ENCODE results near the gene MEF2C.
"Not testable (repeated sequence)": the region's sequence is repeated elsewhere in the genome, so short reads cannot be mapped to it uniquely, and the experiment has no call there.

Gene MEF2C

DNA sequence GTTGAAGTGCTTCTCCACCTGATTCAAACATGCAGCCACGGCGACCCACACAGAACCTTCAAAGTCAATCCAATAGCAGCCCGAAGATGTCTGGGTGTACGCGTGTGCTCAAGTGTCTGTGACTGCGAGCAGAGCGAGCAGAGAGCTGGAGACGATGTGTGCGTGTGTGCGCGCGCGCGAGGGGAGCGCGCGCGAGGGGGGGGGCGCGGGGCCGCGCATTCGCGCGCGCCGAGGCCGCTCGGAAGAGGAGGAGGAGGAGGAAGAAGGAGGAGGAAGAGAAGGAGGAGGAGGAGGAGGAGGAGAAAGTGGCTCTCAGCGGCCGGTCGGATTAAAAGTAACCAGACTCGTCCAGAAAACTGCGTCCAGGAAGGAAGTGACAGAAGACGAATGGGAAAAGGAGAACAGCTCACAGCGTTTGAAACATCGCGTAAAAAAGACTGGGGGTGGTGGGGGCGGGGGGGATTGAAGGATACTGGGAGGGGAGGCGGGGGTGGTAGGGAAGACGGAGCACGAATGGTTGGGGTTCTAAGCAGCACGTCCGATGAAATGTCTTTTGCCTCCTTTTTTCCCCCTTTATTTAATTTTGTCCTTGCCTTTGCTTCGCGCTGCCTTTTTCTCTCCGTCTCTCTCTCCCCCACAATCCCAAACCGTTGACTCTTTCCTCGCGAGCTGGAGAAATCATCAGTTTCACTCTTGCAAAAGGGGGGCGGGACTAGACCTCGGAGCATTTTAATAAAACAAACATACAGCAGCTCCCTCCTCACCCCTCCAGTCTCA is at the start of gene MEF2C:
Gene MEF2C, minus strand, starts transcription at position 126 of the 777 bp plus-strand sequence. CDS start 59,396 bp downstream, outside the sequence.
- peak; percentile 96 for FAIRE-seq
- DNase-seq (ENCODE audit: insufficient read length, low spot score) = no peak

DNA sequence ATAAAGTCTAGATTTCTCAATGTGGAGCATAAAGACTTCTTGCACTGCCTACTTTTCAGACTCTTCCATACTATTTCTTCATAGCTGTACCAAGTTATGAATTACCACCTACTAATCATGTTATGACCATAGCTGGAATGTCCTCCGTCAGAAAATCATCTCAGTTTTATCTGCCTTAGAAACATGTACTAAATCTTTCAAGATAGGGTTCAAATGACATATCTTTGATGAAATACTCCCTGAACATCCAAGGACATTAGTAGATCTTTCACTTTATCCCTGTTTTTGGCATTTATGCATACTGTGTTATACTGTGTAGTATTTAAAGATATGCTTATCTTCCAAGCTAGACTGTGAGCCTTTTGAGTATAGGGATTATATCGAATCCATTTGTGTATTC is 49.6 kb upstream of the MEF2C start:
- FAIRE-seq (no peak), DNase-seq (ENCODE audit: insufficient read length, low spot score) (no peak)

DNA sequence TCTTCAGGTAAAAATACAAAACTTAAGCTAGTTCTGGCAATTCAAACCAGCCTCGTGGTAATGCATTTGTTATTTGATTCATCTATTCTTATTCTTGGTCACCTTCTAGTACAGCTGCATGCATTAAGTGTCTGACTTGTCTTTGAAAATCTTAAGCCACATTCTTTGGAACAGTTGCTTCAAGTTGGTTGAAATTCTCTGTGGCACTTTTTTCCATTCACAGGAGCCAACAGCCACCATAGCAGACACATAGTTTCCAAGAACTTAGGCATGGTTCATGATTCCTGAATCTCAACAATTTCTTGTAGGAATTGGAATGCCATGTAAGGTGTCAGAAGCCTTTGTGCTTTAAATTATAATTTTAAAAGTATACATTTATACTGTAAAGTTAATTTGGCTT is 47.4 kb upstream of the MEF2C start:
- DNase-seq (ENCODE audit: insufficient read length, low spot score) (no peak), FAIRE-seq (no peak)

DNA sequence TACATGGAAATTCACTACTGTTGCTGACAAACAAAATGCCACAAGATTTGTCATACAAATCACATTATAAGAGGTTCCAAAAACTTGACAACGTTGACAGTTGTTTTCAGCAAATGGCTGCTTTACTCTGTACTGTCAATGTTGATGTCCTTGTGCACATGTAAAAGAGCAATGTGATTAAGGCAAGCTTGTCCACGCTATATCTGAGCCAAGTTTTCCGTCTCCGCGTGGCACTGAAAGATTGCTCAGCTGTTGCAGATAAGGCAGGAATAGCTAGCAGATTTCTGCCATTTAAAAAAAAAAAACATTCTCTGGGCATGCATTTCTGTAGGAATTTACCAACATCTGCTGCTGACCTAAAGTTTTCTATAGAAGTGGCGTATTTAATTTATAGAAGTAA is 46.4 kb upstream of the MEF2C start:
- no peak for FAIRE-seq
- DNase-seq (ENCODE audit: insufficient read length, low spot score) = no peak

DNA sequence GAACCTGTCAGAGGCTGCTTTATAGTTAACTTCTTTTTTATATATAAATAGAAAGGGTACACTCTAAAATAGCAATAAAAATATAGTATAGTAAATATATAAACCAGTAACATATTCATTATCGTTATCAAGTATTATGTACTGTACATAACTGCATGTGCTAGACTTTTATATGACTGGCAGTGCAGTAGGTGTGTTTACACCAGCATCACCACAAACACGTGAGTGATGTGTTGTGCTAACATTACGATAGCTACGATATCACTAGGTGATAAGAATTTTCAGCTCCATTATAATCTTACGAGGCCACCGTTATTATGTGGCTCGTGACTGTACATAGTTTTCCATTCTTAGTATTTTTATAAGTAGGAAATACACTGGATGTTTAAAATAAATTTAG is 43.8 kb upstream of the MEF2C start:
- no peak for FAIRE-seq
- DNase-seq (ENCODE audit: insufficient read length, low spot score) = no peak

DNA sequence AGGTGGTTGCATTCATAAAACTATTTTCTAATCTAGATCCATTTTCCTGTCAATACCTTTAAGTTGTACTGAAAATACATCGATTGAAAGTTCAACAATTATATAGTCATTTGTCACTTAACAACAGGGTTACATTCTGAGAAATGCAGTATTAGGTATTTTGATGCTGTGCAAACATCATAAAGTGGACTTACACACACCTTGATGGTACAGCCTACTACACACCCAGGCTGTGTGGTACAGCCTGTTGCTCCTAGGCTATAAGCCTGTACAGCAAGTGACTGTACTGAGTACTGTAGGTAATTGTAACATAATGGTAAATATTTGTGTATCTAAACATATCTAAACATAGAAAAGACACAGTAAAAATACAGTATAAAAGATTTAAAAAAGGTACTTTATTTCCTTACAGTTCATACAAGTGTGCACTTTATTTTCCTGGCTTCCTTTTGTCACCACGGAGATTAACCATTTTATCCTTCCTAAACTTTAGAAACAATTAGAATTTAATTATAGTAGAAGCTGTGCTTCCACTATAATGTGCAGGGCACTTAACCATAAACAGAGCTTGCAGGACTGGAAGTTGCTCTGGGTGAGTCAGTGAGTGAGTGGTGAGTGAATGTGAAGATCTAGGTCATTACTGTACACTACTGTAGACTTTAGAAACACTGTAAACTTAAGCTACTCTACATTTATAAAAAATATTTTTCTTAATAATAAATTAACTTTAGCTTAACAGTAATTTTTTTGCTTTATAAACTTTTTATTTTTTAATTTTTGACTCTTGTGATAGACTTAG is 42.9 kb upstream of the MEF2C start:
- no peak for DNase-seq (ENCODE audit: insufficient read length, low spot score)
- FAIRE-seq = no peak

DNA sequence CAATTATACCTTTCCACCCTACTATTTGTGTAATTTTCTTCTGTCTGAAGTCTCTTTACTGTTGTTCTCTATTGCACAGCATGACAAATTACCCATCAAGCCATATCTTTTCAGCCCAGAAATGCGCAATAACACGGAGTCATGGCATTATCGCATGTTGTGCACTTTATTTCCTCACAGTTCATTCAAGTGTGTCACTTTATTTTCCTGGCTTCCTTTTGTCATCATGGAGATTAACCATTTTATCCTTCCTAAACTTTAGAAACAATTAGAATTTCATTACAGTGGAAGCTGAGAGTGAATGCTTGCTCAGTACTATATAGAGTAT is 41.3 kb upstream of the MEF2C start:
- DNase-seq (ENCODE audit: insufficient read length, low spot score) = no peak

DNA sequence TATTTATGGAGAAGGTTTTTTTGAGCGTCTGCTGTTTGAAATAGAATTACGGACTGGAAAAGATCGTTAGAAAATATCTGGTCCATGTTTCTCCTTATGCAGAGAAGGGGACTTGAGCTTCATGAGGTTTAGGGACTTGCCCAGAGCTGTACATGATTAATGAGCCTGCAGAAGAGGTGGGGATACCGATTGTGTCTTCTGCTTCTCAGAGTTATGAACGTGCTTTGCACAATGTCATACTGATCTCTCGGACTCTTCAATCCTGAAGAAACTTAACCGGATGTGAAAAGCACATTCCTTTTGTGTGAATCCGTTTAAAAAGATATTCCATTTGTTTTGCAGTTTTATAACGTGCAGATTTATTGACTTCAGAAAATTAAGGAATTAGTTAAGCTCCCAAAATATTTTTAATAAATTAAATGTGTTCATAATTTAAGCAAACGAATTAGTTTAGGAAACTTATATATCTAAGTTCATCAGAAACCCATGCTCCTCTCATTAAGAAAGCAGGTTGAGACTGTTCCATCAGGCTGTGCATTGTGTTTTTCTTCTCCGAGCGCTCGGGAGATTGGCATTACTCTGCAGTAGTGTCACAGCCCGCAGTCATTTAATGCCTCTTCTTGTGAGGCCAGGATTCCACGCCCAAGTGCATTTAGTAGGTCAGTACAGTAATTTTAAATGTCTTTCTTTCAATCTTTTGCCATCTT is 40.8 kb upstream of the MEF2C start:
- no peak for FAIRE-seq
- DNase-seq (ENCODE audit: insufficient read length, low spot score) = no peak

More for the DNA sequence above, 41.3 kb upstream of the MEF2C start:
- FAIRE-seq = peak; percentile 45

DNA sequence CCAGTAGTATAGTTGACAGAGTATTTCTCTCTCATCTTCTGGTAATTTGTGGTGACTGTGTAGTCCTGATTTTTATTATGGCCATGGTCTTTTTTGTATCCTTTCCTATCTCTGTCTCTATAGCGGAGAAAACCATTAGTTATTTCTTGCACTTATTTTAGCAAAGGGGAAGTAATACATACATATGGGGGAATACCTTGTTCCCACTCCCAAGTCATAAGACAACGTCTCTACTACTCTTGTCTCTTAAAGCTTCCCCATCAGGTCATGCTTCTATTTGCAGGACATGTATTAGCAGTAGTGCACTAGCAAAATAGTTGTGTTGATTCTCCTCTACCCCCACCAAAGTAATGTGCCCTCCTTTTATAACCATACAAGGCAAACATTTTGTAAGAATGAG is 29.8 kb upstream of the MEF2C start:
- FAIRE-seq = peak; percentile 89
- DNase-seq (ENCODE audit: insufficient read length, low spot score) = not testable (repeated sequence)

DNA sequence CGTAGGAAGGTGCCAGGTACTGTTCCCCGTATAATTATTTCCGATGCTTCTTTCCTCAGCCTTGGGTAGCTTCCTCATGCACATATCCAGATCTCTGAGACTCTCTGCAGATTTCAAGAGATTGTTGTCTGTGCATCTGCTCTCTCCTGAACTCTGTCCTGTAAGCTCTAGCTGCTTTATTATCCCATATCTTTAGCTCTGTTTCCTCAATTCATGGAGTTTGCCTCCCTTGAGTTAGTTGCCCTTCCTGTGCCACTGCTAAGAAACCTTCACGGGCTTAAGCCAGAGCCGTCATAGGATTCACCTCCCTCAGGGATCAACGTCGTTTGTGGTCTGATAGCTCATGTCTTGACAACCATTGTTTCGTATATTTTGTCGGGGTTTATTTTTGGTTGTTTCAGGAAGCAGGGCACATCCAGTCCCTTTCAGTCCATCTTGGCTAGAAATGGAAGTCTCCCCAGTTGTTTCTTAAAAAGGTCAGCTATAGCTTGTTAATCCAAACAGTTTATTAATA is 28.1 kb upstream of the MEF2C start:
- FAIRE-seq = peak; percentile 92
- not testable (repeated sequence) for DNase-seq (ENCODE audit: insufficient read length, low spot score)

DNA sequence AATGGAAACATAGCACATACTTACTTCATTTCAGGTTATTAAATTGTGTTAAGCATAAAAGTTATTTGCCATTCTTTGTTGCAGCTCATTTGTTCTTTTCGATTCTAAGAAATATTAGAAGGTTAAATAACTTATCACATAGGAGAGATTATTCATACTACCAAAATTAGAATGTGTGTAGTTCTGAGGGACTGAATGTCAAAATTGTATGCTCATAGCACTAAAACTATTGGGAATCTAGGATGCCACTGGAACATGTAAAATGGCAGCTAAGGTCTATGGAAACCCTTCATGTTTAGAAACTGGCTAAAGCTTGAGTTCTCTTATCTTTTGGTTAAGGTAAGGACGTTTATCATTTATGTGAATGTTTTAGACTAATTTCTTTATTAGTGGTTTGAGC is 21.5 kb upstream of the MEF2C start:
- FAIRE-seq = peak; percentile 54

DNA sequence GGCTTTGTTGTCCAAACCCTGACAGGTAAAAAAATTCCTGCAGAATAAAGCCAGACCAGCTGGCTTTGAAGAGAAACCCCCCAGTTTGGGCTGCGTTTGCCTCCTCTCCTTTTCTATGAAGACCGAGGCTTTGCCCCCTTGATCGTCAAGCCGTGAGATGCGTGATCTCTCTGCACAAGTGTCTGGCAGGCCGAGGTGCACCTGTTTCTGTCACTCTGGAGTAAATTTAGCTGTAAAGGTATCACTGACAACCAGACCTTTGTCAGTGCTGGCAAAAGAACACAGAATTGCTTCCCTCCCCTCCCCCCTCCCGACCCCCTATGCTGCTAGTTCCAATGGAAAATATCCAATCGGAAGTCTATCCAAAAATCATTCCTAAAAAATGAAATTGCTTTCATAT is 21.0 kb upstream of the MEF2C start:
- DNase-seq (ENCODE audit: insufficient read length, low spot score); FAIRE-seq: not testable (repeated sequence)

More for the DNA sequence above, 21.5 kb upstream of the MEF2C start:
- not testable (repeated sequence) for DNase-seq (ENCODE audit: insufficient read length, low spot score)

DNA sequence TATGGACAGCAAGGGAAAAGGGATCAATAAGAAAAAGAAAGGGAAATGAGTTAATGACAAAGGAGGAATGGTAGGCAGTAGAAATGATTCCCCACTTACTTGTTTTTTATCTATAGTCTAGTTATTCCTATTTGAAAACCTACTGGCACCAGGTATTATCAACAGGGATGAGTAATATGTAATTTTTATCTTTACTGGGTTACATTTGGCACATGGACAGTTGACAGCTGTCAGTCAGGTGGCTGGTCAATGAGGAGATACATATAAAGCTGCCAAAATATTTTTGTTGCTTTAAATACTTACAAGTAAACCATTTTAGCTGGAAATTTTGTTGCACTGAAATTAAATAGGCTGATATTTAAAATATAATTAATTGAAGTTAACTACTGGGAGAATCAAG is 18.1 kb upstream of the MEF2C start:
- DNase-seq (ENCODE audit: insufficient read length, low spot score) = not testable (repeated sequence)
- peak; percentile 54 for FAIRE-seq

DNA sequence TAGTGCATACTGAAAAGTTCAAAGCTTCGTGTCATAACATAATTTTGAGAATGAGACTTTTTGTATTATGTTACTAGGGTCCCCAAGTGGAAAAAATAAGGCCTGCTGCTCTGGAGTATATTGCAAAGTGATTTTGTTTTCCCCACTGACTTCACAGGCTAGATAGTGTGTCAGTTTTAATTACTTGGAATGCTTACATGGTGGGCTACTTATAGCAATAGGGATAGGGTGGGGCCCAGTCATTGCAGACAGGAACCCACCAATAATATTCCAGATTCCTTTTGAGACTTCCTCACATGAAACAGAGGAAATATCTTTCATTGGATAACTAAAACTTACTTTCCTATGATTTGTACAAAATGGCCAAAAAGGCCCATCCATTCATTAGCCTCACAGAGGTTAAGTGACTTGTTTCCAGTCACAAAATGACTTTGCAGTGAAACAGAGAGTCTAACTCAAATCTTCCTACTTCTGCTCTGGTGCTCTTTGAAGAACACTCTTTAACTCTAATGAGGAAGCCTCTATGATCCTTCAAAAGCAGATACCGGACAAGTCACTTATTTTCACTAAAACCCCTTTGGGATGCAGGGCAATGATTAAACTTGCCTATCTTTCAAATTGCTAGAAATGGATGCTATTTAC is 16.2 kb upstream of the MEF2C start:
- DNase-seq (ENCODE audit: insufficient read length, low spot score) (no peak), FAIRE-seq (peak; percentile 18)

DNA sequence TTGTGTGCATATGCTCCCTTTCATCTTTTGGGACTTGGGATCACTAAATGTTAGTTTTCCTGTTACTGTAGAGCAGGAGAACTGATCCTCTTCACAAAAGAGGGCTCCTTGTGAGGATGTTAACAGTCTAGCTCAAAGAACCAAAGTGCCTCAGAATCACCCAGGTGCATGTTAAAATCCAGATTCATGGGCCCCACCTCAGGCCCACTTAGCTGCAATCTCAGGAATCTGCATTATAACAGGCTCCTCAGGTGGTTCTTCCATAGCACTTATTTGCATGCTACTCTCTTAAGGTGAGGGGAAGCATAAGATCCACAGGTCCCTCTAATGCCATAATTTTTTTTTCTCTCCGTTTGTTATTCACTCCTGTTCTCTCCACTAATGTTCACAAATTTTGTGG is 14.8 kb upstream of the MEF2C start:
- FAIRE-seq (no peak), DNase-seq (ENCODE audit: insufficient read length, low spot score) (no peak)

DNA sequence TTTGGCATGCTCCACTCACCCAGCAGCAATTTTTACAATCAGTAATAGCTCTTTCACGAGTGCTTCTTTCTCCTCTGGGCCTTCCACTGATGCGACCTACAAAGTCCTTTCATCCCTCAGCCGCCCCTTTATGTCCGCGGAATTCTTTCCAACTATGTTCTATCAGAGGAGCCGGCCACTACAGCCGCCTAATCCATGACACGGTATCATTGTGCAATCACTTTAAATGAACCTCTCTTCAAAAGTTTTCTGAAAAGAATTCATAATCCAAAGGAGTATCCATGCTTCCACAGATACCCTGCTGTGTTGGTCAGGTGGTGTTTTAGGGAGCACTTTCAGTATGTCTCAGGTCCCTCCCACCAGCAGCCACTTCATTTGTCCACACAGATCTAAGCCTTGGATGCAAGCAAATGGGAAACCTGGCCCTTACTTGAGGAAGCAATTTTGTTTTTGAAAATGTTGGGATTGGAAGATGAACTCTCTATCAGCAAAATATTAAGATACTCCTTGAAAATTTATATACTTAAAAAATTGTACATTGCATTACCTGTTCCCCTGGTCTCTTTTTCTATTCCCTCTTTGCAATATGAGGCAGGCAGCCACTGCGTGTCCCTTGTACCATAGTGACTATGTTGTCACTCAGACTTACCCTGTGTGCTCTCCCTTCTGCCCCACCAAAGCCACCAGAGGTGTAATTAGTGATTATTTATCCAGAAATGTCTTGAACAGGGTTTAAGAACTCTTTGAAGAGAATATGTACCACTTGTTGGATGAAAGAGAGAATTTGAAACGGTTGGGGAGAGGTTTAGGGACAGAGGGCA is 12.9 kb upstream of the MEF2C start:
- FAIRE-seq (peak; percentile 26), DNase-seq (ENCODE audit: insufficient read length, low spot score) (no peak)

DNA sequence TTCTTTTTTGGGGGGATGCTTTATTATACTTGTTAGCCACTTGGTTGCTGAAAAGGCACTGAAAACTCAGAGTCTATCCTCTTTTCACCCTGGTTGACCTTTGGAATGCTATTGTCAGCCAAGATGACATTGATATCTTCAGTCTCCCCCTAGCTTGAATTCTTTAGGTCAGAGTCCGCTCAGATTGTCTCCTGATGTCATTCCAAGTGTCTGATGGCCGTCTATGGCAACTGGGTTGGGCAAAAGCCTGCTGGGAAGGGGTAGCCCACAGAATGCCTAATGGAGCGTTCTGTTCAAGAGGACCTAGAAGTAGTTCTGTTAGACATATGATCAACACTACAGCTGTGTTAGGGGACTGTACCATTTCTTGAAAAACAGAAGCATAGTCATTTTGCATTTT is 9.7 kb upstream of the MEF2C start:
- FAIRE-seq (peak; percentile 71), DNase-seq (ENCODE audit: insufficient read length, low spot score) (no peak)

DNA sequence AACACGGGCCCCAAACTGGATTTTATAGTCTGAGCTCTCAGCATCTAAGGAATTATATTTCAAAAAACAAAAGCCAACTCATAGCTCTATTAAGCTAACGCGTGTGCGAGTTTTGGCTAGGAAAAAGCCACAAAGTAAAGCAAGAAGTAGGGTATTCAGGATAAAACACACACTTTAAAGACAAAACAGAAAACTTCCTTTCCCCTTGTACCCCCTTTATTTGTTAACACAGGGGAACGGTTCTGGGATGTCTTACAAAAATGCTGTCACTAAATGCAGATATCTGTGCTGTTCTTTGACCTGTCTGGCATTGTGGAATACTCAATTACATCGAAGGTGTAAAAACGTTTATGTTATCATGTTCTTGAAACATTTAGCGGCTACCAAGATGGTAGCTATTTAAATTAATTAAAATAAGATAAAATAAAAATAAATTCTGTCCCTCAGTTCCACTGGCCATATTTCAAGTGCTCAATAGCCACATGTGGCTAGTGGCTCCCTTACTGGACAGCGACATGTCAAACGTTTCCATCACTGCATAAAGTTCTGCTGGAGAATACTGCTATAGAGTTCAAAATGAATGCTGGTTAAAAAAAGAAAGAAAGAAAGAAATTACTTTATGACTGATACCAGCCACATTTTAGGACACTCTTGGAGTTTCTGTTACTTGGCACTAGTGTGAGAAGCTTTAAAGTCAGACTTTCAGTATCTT is 7.2 kb upstream of the MEF2C start:
- no peak for DNase-seq (ENCODE audit: insufficient read length, low spot score)
- FAIRE-seq = peak; percentile 67
